DOHH2 (cell line): Measurements from ENCODE around the gene PRKAR1B.
"Not testable (repeated sequence)": the region's sequence is repeated elsewhere in the genome, so short reads cannot be mapped to it uniquely, and the experiment has no call there.

ENCODE experiments used
- EZH2phosphoT487 ChIP-seq: fragments of 200-600 bp; sonication (generic); IDR thresholded peaks from 2 replicates; pipeline ENCODE4 v1.6.1; 2017; ENCODE audit warnings: borderline replicate concordance, mild to moderate bottlenecking, antibody characterized with exemption, low read length, moderate library complexity, mixed read lengths
- TF ChIP-seq, protein P1 (sequence below): fragments of 200-600 bp; sonication (generic); IDR thresholded peaks from one replicate; pipeline ENCODE4 v1.5.1; 2014; ENCODE audit warnings: antibody characterized with exemption, mild to moderate bottlenecking, low read depth, low read length; ENCODE audit not compliant: poor library complexity, severe bottlenecking

DNA sequence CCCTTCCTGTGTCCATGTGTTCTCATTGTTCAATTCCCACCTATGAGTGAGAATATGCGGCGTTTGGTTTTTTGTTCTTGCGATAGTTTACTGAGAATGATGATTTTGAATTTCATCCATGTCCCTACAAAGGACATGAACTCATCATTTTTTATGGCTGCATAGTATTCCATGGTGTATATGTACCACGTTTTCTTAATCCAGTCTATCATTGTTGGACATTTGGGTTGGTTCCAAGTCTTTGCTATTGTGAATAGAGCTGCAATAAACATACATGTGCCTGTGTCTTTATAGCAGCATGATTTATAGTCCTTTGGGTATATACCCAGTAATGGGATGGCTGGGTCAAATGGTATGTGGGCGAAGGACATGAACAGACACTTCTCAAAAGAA, 17.0 kb upstream of the PRKAR1B start:
- TF ChIP-seq, protein P1, sequence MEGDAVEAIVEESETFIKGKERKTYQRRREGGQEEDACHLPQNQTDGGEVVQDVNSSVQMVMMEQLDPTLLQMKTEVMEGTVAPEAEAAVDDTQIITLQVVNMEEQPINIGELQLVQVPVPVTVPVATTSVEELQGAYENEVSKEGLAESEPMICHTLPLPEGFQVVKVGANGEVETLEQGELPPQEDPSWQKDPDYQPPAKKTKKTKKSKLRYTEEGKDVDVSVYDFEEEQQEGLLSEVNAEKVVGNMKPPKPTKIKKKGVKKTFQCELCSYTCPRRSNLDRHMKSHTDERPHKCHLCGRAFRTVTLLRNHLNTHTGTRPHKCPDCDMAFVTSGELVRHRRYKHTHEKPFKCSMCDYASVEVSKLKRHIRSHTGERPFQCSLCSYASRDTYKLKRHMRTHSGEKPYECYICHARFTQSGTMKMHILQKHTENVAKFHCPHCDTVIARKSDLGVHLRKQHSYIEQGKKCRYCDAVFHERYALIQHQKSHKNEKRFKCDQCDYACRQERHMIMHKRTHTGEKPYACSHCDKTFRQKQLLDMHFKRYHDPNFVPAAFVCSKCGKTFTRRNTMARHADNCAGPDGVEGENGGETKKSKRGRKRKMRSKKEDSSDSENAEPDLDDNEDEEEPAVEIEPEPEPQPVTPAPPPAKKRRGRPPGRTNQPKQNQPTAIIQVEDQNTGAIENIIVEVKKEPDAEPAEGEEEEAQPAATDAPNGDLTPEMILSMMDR = not testable (repeated sequence)
- not testable (repeated sequence) for TF ChIP-seq EZH2phosphoT487
